ENCODE measurements around the gene FKBP9.

Gene FKBP9

DNA sequence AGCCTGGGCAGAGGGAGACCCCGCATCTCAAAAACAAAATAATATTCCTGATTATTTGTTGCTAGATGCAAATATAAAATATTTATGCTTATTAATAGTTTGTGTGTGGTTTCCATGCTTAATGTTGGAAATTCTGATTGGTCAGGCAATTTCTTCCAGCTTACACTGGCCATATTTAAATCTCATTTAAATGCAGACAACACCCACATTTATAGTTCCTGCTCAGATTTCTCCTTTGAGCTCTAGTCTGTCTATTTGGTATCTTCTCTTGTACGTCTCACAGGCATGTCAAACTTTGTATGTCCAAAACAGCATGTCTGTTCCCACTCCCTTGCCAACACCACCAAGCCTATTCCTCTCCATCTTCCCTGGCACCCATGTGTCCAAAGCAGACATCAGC is 52.5 kb downstream of the FKBP9 start:
- no peak for DNase-seq

DNA sequence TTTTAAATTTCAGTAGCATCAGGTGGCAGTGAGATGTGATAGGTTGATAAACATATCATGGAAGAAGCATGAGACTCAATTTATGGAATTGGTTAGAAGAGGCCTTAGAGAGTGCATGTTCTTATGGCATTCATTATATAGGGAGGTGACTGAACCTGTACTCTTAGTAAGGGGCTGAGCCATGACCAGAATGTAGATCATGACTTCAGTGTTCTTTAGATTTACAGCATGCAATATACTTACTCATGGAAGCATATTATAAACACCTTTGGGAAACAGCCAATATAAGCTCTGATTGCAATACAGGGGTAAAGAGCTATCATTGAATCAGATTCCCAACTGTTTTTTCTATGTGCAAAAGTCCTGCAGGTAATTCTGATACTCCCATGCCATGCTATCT is 55.1 kb downstream of the FKBP9 start:
- no peak for DNase-seq

DNA sequence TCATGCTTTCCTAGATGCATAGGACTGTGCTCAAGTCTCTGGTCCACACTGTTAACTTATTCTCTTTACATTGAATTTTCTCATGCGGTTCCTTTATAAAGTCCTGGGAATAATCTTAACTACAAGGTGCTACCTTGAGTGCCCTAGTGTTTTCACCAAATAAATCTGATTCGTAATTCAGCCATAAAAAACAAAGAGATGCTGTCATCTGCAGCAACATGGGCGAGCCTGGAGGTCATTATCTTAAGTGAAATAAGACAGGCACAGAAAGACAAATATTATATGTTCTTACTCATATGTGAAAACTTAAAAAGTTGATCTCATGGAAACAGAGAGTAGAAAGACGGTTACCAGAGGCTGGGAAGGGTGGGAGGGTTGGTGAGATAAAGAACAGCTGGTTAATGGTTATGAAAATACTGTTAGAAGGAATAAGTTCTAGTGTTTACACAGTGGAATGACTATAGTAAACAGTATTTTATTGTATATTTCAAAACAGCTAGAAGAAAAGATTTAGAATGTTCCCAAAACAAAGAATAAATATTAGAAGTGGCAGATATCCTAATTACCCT is 67.0 kb downstream of the FKBP9 start:
- no peak for DNase-seq

DNA sequence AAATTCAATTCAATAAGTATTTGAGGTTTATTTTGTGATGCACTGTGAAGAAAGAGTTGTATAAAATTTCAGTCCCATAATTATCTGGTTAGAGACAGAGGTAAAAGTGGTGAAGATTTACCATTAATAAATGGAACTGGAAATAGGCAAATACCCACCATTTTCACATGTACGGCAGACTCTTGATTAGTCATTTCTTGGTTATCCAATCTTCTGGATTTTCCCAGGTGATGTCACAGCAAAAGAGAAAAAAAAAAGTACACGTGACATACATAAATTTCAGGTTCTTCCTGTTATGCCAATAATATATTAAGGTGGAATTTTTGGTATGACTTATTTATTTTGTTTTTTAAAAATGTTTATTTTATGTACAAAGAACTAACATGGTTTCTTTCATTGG is 78.5 kb downstream of the FKBP9 start:
- DNase-seq, result no peak

DNA sequence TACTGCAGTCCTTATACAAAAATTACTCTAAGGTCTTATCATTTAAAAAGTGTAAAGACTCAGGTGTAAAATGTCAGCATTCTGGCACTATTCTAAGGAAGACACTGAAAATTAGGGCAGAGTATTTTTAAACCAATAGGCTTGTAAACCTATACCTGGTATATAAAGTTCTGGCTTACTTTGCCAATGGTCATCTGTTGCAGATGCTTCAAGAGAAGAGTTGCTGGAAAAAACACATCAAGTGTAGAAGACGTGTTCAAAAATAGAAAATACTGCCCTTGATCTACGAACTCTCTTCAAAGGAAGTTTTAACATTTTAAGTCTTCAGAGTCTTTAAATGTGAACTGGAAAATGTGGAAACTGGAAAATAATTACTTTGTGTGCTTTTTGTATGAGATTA is 81.4 kb downstream of the FKBP9 start:
- DNase-seq, result no peak

DNA sequence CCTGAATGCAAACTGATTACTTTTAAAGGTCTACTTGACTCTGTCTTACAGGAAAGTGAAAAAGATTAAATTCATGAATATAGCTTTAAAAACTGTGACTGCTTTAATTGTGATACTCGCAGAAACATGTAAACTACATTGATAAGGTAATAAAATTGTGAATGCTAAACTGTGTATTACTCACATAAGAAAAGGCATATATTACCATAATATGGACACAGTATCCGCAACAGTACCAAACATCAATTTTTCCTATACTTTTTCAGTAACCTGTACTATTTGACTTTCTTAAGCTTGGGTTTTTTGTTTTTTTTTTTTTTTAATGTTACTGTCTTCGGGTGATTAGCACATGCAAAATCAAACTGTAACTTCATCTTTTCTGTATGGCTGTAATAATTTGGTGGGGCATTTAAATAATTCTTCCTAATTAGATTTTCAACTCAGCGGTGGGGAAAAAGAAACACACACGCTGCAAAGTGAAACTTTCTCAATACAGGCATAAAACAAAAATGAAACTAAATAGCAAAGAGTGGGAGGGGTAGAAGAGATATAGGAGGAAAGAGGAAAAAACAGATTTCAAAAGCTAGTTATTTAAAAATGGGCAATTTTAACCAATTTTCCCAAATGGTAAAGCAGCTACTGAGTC is 82.1 kb downstream of the FKBP9 start:
- no peak for DNase-seq

DNA sequence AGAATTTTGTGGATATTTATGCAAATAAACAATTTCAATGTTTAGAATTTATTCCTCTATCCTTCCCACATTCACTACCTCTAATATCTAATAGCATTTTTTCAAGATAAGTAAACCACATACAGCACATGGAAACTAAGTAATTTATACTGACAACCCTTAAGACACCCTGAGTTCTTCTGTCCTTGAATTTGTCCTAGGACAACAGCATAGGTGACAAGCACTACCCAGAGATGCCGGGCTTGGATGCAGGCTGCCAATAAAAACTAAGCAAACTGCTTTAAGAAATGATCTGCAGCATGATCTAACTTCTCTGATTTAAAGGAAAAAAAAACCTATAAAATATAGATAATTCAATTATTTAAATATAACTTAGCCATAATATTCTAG is 82.7 kb downstream of the FKBP9 start:
- no peak for DNase-seq

DNA sequence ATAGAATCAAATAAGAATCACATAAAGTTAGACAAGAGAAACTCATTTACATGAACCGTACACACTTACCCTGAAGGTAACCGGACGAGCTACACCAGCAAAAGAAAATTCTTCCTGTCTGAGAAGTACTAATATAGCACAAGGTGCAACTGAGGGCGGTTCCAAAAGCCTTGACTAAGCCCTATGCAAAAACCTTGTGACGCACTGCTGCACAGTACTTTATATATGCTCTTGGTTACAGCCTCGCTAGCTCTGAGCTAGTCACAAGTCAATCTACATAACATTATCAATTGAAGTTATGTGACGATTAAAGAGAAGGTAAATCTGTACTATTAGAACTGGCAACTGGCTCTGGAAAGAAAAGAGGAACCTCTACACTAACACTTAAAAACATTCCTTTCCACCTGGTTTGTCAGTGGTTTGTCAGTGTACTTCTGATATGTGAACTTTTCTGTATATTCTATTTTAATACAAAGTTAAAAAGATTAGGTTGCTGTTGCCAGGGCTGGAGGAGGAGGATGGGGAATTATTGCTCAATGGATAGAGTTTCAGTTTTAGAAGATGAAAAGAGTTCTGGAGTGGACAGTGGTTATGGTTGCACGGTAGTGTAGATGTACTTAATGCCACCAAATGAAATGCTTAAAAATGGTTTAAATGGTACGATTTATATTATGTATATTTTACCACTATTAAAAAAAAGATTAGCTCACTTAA is 83.7 kb downstream of the FKBP9 start:
- DNase-seq, result no peak

DNA sequence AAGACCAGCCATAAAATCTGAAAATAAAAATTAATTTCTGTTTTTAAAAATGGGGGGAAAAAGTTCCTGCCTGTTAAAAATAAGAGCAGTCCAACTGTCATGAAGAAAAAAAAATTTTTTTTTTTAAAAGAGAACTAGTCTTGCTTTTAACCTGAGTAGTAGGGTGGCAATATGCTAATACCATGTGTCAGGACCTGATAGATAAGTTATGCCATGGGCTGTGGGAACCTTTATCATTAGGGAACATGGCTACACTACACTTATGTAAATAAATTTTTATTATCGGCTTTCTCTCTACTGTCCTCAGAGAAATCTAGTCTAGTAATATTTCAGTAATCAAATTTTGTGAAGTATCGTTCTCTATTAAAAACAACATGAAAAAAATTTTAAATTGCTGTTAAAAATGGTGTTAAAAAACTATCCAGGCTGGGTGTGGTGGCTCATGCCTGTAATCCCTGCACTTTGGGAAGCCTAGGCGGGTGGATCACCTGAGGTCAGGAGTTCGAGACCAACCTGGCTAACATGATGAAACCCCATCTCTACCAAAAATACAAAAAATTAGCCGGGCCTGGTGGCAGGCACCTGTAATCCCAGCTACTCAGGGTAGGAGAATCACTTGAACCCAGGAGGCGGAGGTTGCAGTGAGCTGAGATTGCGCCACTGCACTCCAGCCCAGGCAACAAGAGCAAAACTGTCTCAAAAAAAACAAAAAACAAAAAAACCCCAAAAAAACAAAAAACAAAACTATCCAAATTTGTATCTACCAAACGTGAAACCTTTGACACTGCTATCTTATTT is 84.6 kb downstream of the FKBP9 start:
- DNase-seq, result no peak

DNA sequence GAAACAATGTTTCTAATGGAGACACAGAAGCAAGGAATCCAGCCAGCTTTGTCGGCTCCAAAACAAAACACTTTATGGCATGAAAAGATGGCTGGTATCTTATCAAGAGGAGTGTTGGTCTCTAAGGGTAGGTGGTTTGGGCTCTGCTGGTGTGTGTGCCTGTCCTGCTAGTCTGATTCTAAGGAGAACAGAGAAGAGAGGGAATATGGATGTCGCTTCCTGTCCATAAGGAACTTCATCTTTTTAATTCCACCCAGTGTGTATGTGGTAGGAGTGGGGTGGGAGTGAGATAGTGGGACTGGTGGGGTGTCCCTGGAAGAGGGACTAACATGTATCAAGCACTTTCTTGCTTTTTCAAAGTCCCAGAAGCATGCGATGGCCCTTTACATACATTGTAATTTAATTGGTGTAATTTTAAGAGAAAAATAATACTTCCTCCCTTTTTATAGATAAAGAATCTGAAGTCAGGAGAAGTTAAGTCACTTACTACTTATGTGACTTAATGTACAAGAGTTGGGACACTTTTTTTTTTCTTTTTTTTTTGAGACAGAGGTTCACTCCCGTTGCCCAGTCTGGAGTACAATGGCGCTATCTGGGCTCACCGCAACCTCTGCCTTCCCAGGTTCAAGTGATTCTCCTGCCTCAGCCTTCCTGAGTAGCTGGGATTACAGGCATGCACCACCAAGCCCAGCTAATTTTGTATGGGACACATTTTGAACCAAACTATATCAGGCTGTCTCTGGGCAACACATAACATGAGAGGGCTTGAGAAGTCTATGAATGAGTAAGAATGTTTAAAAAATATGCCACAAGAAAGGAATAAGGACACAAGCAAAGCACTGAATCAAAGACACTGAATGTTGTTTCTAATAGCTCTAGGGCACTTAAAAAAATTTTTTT is 86.5 kb downstream of the FKBP9 start:
- DNase-seq, result no peak

DNA sequence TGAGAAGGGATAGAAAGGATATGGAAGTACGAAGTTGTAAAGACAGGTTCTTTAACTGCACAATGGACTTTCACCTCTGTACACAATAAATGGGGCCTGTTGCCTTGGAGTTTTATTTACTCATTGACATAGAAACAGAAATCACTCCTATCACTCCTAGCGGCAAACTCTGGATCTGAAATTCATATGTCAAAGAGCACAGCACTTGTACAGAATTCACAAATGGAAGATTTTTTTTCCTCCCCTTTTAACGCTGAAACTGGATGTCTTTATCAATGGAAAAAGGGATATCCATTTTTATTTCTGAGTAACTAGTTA is 87.1 kb downstream of the FKBP9 start:
- DNase-seq, result no peak

DNA sequence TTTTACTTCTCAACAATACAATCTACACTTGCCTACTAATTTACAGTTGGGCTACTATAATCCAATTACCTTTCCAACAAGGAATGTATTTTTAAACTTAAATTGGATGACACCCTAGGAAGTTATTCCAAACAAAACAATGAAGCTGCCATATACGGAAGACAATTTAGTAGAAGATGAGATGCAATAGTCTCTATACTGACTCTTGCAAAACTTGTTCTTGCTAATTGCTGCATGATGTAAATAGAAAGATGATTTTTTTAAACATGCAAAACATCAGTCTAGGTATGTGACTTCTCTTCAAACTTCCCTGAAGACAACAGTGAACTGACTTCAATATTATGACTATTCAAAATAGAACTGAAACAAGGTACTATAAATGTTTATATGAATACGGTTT is 87.7 kb downstream of the FKBP9 start:
- DNase-seq, result no peak

DNA sequence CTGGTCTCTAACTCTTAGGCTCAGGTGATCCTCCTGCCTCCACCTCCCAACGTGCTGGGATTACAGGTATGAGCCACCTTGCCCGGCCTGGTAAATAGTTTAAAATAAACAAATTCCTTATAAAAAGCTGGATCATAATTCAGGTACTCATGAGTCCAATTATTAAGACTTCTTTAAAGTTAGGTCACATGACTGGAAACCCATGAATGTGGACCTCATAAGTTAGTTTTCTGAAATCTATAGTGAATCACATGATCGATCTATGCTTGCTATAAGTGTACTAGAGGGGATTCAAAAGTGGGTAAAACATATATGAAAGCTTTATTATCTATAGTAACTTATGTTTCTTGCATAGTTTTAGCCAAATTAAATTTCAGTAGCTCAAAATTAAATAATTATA is 91.0 kb downstream of the FKBP9 start:
- DNase-seq, result no peak

DNA sequence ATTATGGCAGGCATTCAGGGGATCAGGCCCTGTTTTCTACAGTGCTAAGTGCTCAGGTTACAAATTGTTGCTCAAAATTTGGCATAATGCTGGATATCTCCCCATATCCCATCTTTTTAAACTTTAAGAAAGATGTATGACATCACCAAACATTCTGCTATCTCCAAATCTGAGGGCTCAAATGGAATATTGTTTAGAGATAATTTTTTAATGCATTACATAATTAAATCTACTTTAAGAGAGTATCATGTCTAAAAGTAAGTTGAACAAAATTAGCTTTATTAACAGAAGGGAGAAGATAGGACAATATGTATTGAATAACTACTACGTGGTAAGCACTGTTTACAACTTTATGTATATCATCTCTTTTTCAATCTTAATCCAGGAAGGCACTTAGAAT is 91.5 kb downstream of the FKBP9 start:
- no peak for DNase-seq

DNA sequence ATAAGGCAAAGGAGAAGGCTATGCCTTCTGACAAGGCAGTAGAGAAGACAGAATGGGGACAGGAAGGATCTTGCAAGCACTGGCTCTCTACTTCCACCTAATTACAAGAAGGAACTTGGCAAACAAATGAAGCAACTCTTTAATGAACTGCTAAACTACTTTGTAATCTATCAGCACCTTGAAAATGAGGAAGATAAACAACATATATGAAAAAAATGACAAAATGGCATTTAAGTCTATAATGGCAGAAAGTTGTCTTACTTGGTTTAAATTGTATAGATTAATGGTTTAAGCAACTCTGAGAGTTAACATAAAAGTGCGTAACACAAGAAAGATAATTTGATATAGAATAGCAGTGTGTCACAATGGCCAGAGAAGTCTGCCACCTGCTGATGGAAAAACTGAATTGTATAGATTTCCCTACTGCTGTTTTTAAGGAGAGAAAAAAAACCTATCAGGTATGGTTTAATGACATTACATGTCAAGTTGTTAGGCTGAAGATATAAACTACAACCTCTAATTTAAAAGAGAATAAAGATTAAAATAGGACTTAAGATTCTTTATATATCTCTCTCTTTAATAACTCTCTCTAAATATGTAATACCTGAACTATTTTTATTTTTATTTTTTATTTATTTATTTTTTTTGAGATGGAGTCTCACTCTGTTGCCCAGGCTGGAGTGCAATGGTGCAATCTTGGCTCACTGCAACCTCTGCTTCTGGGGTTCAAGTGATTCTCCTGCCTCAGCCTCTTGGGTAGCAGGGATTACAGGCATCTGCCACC is 93.5 kb downstream of the FKBP9 start:
- DNase-seq, result peak; percentile 35

DNA sequence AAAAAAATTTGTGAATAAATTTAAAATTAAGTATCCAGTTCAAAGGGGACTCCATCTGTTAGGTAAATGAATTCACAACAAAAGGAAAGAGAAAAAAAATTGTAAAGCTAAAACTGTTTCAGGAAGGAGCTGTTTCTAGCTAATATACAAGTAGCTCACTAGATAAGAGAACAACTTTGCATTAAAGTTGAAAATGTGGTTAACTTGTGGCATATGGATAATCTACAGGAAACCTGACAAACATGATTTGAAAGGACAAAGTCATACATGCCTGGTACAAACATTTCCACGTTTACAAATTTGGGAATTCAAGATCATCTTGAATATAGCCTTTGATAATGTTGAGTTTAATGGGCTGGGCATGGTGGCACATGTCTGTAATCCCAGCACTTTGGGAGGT is 96.5 kb downstream of the FKBP9 start:
- no peak for DNase-seq

DNA sequence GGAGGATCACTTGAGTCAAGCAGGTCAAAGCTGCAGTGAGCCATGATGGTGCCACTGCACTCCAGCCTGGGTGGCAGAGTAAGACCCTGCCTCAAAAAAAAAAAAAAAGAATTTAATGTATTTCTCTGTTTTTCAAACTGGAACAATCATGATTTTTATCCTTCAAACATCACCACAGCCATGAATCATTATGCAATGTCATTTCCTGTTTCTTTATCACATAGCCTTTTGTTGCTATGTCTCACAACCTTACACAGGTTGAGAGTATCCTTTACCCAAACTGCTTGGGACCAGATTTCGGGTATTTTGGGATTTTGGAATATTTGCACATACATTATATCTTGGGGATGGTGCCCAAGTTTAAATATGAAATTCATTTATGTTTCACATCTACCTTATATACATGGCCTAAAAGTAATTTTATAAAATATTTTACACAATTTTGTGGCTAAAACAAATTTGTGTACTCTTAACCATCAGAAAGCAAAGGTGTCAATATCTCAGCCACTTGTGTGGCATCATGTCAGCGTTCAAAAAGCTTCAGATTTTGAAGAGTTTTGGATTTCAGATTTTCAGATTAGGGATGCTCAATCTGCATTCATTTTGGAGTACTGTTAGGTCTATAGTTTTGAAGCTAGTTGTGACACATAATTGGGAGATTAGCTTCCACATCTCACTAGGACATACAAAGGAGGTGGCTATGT is 97.2 kb downstream of the FKBP9 start:
- no peak for DNase-seq

DNA sequence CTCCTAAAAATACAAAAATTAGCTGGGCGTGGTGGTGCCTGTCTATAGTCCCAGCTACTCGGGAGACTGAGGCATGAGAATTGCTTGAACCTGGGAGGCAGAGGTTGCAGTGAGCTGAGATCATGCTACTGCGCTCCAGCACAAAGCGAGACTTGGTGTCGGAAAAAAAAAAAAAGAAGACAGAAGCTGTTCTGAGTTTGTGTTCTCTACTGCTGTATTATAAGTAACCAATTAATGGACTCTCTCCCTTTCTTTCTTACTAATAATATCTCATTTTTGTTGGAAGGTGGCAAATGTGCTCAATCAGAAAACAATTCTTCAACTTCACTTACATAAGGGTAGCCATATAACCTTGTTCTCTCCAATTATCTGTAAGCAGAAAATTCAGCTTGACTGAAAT is 97.9 kb downstream of the FKBP9 start:
- DNase-seq, result no peak
